Effector CD8-positive, alpha-beta T cell (primary cell): ENCODE measurements around the gene ATP13A1.
"Not testable (repeated sequence)": the region's sequence is repeated elsewhere in the genome, so short reads cannot be mapped to it uniquely, and the experiment has no call there.

Experiments used
- DNase-seq: peaks from one replicate; lab custom pipeline; 2025; lab: John Stamatoyannopoulos, UW

Gene ATP13A1

GRCh38 chr19:19619181-19619848, 44.2 kb downstream of the ATP13A1 start:
- DNase-seq = no peak

GRCh38 chr19:19618219-19619051, 45.0 kb downstream of the ATP13A1 start, which contains the start of gene PBX4:
TSS of gene PBX4 (minus strand) at chr19:19618687. CDS start at chr19:19618629, 58 bp downstream.
- peak; percentile 98 for DNase-seq

- no peak for DNase-seq
These were observed 48.4 kb downstream of the ATP13A1 start for GRCh38 chr19:19615086-19615485.

- DNase-seq = no peak
These were observed 50.0 kb downstream of the ATP13A1 start for GRCh38 chr19:19613506-19613905.

- no peak for DNase-seq
These were observed 52.9 kb downstream of the ATP13A1 start for GRCh38 chr19:19610376-19611202.

GRCh38 chr19:19606686-19607085, 56.8 kb downstream of the ATP13A1 start:
- not testable (repeated sequence) for DNase-seq

GRCh38 chr19:19606021-19606420, 57.5 kb downstream of the ATP13A1 start:
- DNase-seq = no peak

GRCh38 chr19:19602713-19603324, 60.7 kb downstream of the ATP13A1 start:
- no peak for DNase-seq

- DNase-seq = peak; percentile 16
These were observed 61.3 kb downstream of the ATP13A1 start for GRCh38 chr19:19602136-19602712.

GRCh38 chr19:19600793-19601330, 62.6 kb downstream of the ATP13A1 start:
- DNase-seq = no peak

- peak; percentile 33 for DNase-seq
These were observed 64.6 kb downstream of the ATP13A1 start for GRCh38 chr19:19598728-19599451.

GRCh38 chr19:19597809-19598306, 65.6 kb downstream of the ATP13A1 start:
- peak; percentile 31 for DNase-seq
